Adrenal gland (tissue), 12 donors: ENCODE results near the gene ARHGDIA. TPM values are rescaled to one million over a fixed set of nuclear protein-coding genes. Genes with fewer than 3 reads are reported as not detected.

Source experiments
- DNase-seq, 7 donors: peaks; one replicate each; pipeline ENCODE4 v3.0.0-alpha.2; 2019 to 2020
- H3K27ac ChIP-seq, 5 donors: fragments of 200-600 bp; sonication (generic) in 4 of 5; 1 replicate in 3 of 5; 2 replicates in 2 of 5; pipeline versions ENCODE4 v1.5.1 to v1.8.0; 2016 to 2020; ENCODE audit warnings: mild to moderate bottlenecking in 1 of 5
- H3K27me3 ChIP-seq: fragments of 200-600 bp; 2 replicates; pipeline ENCODE4 v1.8.0; 2021
- H3K36me3 ChIP-seq, 2 donors: fragments of 200-600 bp; replicated peaks in 1 of 2; 1 replicate in 1 of 2; 2 replicates in 1 of 2; pipeline versions ENCODE4 v1.5.1 to v1.8.0; 2018 to 2022
- H3K4me1 ChIP-seq, 2 donors: fragments of 200-600 bp; replicated peaks in 1 of 2; 1 replicate in 1 of 2; 2 replicates in 1 of 2; pipeline versions ENCODE4 v1.5.1 to v1.8.0; 2018 to 2021
- H3K4me3 ChIP-seq, 4 donors: fragments of 200-600 bp; sonication (generic) in 3 of 4; one replicate each; pipeline ENCODE4 v1.5.1; 2016 to 2018
- H3K9me3 ChIP-seq, 3 donors: fragments of 200-600 bp; sonication (generic) in 1 of 3; replicated peaks in 1 of 3; 1 replicate in 2 of 3; 2 replicates in 1 of 3; pipeline versions ENCODE4 v1.5.1 to v1.8.0; 2016 to 2021
- POLR2A ChIP-seq, 2 donors: fragments of 450-650 bp; IDR thresholded peaks; one replicate each; pipeline ENCODE4 v1.6.1; 2017; ENCODE audit warnings: antibody characterized with exemption in 2 of 2, mild to moderate bottlenecking in 2 of 2, moderate library complexity in 1 of 2
- WGBS, 4 donors: extraction: QIAGEN DNeasy Blood & Tissue Kit in 2 of 4; methylation state at CpG; one replicate each; pipeline versions ENCODE4 v1.1.5 to v1.1.7; 2013 to 2017; 5-methylcytosine and 5-hydroxymethylcytosine counted together
- intact Hi-C, 2 donors: fragments of 100-400 bp; cut with DNase I; formaldehyde crosslinking; loops; one replicate each; pipeline versions ENCODE4 v1.14.1 to v1.15.0; 2022 to 2023
- polyA plus RNA-seq, 3 donors: library from polyadenylated mRNA; stranded (reverse); fragments of 200-250 nt in 2 of 3; fragments of 350-450 nt in 1 of 3; fragmentation: Illumina TruSeq in 1 of 3; extraction: RNeasy Lipid Tissue Mini Kit (QIAGEN cat#74804) in 1 of 3; gene quantifications; one replicate each; pipeline ENCODE4 v1.2.3, GENCODE V29; 2013 to 2014
- total RNA-seq, 9 donors: library from RNA; depleted of rRNA in 4 of 9; stranded (reverse); fragments of >200 nt in 4 of 9; fragments of 120-200 nt in 1 of 9; fragmentation: NEBNext Ultra II Directional in 1 of 9; extraction: Animal tissue kit (Norgen Biotek cat#: 25700) in 1 of 9; gene quantifications; one replicate each; pipeline versions ENCODE4 v1.1.0 to v1.2.4, GENCODE V29; 2013 to 2023
- TF ChIP-seq, protein P1 (sequence below), 6 experiments: fragments of 450-650 bp in 4 of 6; fragments of 200-600 bp in 2 of 6; sonication (generic) in 1 of 6; IDR thresholded peaks; 1 replicate in 5 of 6; 2 replicates in 1 of 6; pipeline versions ENCODE4 v1.5.1 to v1.8.0; 2016 to 2021; ENCODE audit warnings: antibody characterized with exemption in 6 of 6, mild to moderate bottlenecking in 2 of 6, moderate library complexity in 1 of 6
- donor health status: healthy with polysubstance abuse.
- donor health status: Bipolar disorder and iron deficiency.
- donor health status: DM: yes; HTN: yes; CAD: no.
- donor health status: DM: no; HTN: no; CAD: no.
- donor health status: DM: no; HTN: no; CAD: no.
- donor health status: DM: yes; HTN: yes; CAD: no.

ARHGDIA gene
- total and polyA plus RNA-seq, 12 donors: 123 to 491 (median 227) TPM

GRCh38 chr17:81831957-81832607 lies 39.1 kb downstream of the ARHGDIA start:
- no peaks in the 10 kb centered on the region for H3K9me3 ChIP-seq
- H3K4me3 ChIP-seq: peak overlapping the region; percentile 35 to 68 (median 46)
- DNase-seq: peak in 1 of 7 donors; percentile 54
- 32 to 37% (median 36%) methylated on average over 18 of the region's 18 CpGs for WGBS, 4 donors
- H3K27me3 ChIP-seq: no peaks in the 10 kb centered on the region
- TF ChIP-seq, protein P1, sequence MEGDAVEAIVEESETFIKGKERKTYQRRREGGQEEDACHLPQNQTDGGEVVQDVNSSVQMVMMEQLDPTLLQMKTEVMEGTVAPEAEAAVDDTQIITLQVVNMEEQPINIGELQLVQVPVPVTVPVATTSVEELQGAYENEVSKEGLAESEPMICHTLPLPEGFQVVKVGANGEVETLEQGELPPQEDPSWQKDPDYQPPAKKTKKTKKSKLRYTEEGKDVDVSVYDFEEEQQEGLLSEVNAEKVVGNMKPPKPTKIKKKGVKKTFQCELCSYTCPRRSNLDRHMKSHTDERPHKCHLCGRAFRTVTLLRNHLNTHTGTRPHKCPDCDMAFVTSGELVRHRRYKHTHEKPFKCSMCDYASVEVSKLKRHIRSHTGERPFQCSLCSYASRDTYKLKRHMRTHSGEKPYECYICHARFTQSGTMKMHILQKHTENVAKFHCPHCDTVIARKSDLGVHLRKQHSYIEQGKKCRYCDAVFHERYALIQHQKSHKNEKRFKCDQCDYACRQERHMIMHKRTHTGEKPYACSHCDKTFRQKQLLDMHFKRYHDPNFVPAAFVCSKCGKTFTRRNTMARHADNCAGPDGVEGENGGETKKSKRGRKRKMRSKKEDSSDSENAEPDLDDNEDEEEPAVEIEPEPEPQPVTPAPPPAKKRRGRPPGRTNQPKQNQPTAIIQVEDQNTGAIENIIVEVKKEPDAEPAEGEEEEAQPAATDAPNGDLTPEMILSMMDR (IDR thresholded peaks at IDR 0.05): no peak
- TF ChIP-seq POLR2A (IDR thresholded peaks at IDR 0.05): no peak
- no peaks in the 10 kb centered on the region for H3K36me3 ChIP-seq
- peaks cover 16 to 27% of the 10 kb centered on the region in 2 donors for H3K4me1 ChIP-seq
- intact Hi-C loops: no loop called here
- H3K27ac ChIP-seq: peak overlapping the region; percentile 39 to 82 (median 70)

- intact Hi-C loops: no loop called here
- Histone ChIP-seq H3K27ac (peak overlapping the region in 2 of 5 donors; percentile 81 to 82), H3K4me3 (peak overlapping the region in 1 of 4 donors; percentile 53)
Observed at GRCh38 chr17:81831563-81831956, 39.6 kb downstream of the ARHGDIA start.

DNA sequence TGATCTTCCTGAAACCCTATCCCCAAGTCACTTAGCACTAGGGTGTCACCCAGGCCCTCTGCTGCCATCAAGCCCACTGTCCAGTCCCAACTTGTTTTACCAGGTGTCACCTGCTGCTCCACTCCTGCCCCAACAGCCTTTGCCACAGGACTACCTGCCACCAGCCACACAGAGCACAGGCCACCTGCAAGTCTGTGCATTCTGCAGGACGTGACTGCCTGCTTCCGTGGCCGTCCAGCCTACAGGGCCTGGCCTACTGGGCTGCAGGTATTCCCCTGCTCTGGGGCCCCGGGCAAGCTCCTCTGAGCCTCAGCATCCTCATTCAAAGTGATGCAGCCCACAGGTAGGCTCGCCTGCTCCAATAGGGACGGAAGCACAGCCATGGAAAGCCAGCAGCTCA lies 41.3 kb downstream of the ARHGDIA start:
- intact Hi-C loops: no loop called here

More at GRCh38 chr17:81831563-81831956, 39.6 kb downstream of the ARHGDIA start:
- no peaks in the 10 kb centered on the region for H3K36me3 ChIP-seq
- no peaks in the 10 kb centered on the region for H3K9me3 ChIP-seq
- DNase-seq: no peak
- TF ChIP-seq, protein P1 (IDR thresholded peaks at IDR 0.05): no peak
- no peak for TF ChIP-seq POLR2A (IDR thresholded peaks at IDR 0.05)
- peaks cover 16 to 27% of the 10 kb centered on the region in 2 donors for H3K4me1 ChIP-seq
- H3K27me3 ChIP-seq: no peaks in the 10 kb centered on the region
- 77 to 95% (median 85%) methylated on average over 5 to 7 of the region's 7 CpGs for WGBS, 4 donors

GRCh38 chr17:81828656-81829055 lies 42.5 kb downstream of the ARHGDIA start:
- no peak for TF ChIP-seq POLR2A (IDR thresholded peaks at IDR 0.05)
- TF ChIP-seq, protein P1 (IDR thresholded peaks at IDR 0.05): no peak
- H3K36me3 ChIP-seq: no peaks in the 10 kb centered on the region
- H3K27me3 ChIP-seq: no peaks in the 10 kb centered on the region
- H3K4me1 ChIP-seq: peaks cover 11 to 19% of the 10 kb centered on the region in 2 donors
- DNase-seq: no peak
- WGBS, 4 donors: 70 to 91% (median 71%) methylated on average over 5 to 7 of the region's 7 CpGs
- intact Hi-C loops: no loop called here
- H3K9me3 ChIP-seq: no peaks in the 10 kb centered on the region
- H3K27ac ChIP-seq: peak overlapping the region in 1 of 5 donors; percentile 25
- no peak overlapping the region for H3K4me3 ChIP-seq

More for the DNA sequence above, 41.3 kb downstream of the ARHGDIA start:
- H3K9me3 ChIP-seq: no peaks in the 10 kb centered on the region
- WGBS, 4 donors: 92 to 95% (median 93%) methylated on average over 5 to 6 of the region's 6 CpGs; no CpG with 5 or more reads in 1 of the 4 donors
- H3K4me1 ChIP-seq: peaks cover 16 to 27% of the 10 kb centered on the region in 2 donors
- TF ChIP-seq, protein P1 (IDR thresholded peaks at IDR 0.05): no peak
- no peak for TF ChIP-seq POLR2A (IDR thresholded peaks at IDR 0.05)
- no peaks in the 10 kb centered on the region for H3K27me3 ChIP-seq
- H3K36me3 ChIP-seq: no peaks in the 10 kb centered on the region
- DNase-seq: no peak
- no peak overlapping the region for H3K4me3 ChIP-seq
- no peak overlapping the region for H3K27ac ChIP-seq
